H1 (cell line): ENCODE data around the gene CEP83.

Experiments used
- ATF3 ChIP-seq: IDR thresholded peaks from 2 replicates; pipeline ENCODE4 v1.6.1; 2011; ENCODE audit warnings: low read depth, mild to moderate bottlenecking, low read length; ENCODE audit not compliant: insufficient read depth
- CBX8 ChIP-seq: fragments of 300-800, 300-1000 bp; sonication (generic); IDR thresholded peaks from 2 replicates; pipeline ENCODE4 v1.7.1; 2016; ENCODE audit warnings: low read depth, low read length, borderline replicate concordance
- CTCF ChIP-seq, 3 experiments: IDR thresholded peaks; 1 replicate in 2 of 3; 2 replicates in 1 of 3; pipeline versions ENCODE4 v1.5.1 to v1.6.1; 2011; ENCODE audit warnings: low read length in 3 of 3, mild to moderate bottlenecking in 3 of 3, inconsistent platforms in 2 of 3, low read depth in 1 of 3, moderate library complexity in 1 of 3; ENCODE audit not compliant: insufficient read depth in 1 of 3; ENCODE audit errors: control extremely low read depth in 1 of 3
- POLR2A ChIP-seq, 2 experiments: IDR thresholded peaks; 1 replicate in 1 of 2; 2 replicates in 1 of 2; pipeline ENCODE4 v1.6.1; 2011; ENCODE audit warnings: low read depth in 2 of 2, low read length in 2 of 2, mild to moderate bottlenecking in 2 of 2; ENCODE audit errors: control extremely low read depth in 1 of 2
- USF2 ChIP-seq: IDR thresholded peaks from 2 replicates; pipeline ENCODE4 v1.6.1; 2011; ENCODE audit warnings: low read length, improper control_type of control experiment

DNA sequence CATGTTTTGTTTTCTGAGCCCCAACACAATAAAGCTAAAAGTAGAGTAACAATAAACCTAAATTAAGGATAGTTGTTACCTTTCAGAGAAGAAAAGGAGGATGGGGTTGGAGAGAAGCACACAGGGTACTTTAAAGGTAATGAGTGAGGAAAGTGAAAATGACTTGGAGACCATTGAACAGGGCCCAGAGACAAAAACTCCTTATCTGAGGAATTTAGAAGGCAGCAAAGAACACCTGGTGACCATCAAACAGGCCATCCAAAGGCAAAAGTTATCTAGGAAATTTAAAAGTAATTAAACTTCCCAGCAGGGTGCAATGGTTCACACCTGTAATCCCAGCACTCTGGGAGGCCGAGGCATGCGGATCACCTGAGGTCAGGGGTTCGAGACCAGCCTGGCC lies 39.0 kb upstream of the CEP83 start:
- no peak for TF ChIP-seq POLR2A (IDR thresholded peaks at IDR 0.05; ENCODE audit: control extremely low read depth in 1 of 2, low read depth in 2 of 2, low read length in 2 of 2)
- TF ChIP-seq CTCF (IDR thresholded peaks at IDR 0.05; ENCODE audit: control extremely low read depth in 1 of 3, insufficient read depth in 1 of 3, low read depth in 1 of 3, low read length in 3 of 3) = no peak
- no peak for TF ChIP-seq ATF3
- TF ChIP-seq USF2 = no peak
- no peak for TF ChIP-seq CBX8
